ENCODE data around the gene IL1R2. TPM values are rescaled to one million over a fixed set of nuclear protein-coding genes. Genes with fewer than 3 reads are reported as not detected.
A peak's percentile ranks its signal among the peaks of the same experiment; 100 is the strongest.

The IL1R2 gene
- total RNA-seq, 1 donor from 2014 or later: 23.3 TPM

DNA sequence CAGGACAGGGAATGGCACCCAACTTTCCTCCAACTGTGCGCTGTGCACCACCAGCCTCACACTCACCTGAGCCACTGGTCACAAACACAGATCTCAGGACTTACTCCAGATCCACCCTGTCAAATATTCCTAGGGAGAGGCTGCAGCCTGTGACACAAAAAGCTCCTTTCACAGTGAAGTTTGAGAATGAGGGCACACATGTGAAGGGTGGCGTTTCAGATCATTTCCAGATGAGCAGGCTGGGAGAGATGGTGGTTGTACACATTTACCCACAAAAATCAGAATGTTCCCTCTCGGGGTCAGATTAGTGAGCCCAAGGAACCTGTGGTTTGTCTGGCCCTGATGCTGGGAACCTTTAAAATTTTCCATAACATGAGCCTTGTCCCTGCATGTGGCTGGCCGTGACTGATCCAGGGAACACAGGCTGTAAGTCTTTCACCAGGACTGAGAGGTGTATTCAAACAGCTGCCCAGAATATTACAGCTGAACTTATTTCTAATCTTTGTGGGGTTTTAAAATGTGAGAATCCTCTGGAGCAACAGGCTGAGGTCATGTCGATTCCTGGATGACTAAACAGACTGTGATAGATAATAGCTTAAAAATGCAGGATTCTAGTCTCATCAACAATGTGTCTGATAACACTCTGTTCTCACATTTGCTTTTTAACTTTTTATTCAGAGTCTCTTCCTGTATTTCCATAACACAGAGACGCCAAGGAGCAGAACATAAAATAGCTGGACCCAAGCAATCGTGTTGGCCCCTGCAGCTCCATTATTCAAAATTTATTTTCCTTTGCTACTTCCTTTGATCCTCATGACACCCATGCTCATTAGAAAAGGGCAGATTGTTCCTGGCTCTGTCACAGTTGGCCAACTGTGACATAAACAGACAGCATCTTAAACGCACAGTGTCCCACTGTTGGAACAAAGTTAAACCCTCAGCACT lies 35.5 kb downstream of the IL1R2 start:
- Histone ChIP-seq H3K9me3 (no peaks in the 10 kb centered on the region), H3K4me1 (peaks cover 56% of the 10 kb centered on the region), H3K36me3 (no peaks in the 10 kb centered on the region), H3K27ac (peak overlapping the region; percentile 50), H3K27me3 (ENCODE audit: low read depth) (no peaks in the 10 kb centered on the region), H3K4me3 (no peak overlapping the region)
- TF ChIP-seq CTCF (IDR thresholded peaks at IDR 0.05): no peak
- intact Hi-C loops (cut with DNase I): loop anchor here (10.0 kb wide), 2 partner anchors 137 to 217 kb away; no protein-coding TSS in a partner anchor
- DNase-seq (no peak), ATAC-seq (peak; percentile 49 to 65)

DNA sequence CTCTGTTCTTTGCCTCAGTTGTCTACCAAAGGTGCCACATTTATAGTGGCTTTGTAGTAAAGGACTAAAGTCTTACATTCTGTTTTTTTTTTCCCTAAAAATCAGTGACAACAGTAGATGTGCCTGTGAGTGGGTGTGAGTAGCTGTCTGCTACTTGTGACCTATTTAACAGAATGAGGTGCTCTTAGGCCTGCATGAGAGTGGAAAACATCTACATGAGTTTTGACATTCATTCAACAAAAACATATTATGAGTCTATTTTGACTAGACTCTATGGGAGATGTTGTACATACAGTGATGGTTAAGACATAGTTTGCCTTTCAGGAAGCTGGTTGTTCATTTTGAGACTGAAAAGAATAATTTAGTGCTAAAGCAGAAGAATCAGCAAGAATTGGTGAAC lies 36.7 kb downstream of the IL1R2 start:
- no peak for TF ChIP-seq CTCF (IDR thresholded peaks at IDR 0.05)
- no peak for ATAC-seq
- H3K36me3 ChIP-seq: no peaks in the 10 kb centered on the region
- H3K4me3 ChIP-seq: no peak overlapping the region
- no peak for DNase-seq
- no peaks in the 10 kb centered on the region for H3K9me3 ChIP-seq
- H3K27ac ChIP-seq: peak overlapping the region; percentile 25
- no peaks in the 10 kb centered on the region for H3K27me3 ChIP-seq (ENCODE audit: low read depth)
- intact Hi-C loops (cut with DNase I): loop anchor here (10.0 kb wide), 2 partner anchors 136 to 216 kb away; no protein-coding TSS in a partner anchor
- H3K4me1 ChIP-seq: peaks cover 66% of the 10 kb centered on the region

DNA sequence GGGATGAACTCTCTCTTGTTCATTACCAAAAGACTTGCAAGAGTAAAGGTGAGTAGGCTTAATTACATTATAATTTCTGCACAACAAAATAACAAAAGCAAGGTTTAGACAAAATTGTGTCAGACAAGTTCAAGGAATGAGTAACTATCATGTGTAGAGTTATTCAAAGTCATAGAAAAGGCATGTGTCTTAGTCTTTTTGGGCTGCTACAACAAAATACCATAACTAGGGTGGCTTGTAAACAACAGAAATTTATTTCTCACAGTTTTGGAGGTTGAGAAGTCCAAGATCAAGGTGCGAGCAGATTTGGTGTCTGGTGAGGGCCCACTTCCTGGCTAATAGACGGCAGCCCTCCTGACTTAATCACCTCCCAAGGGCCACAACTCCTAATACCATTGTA lies 37.6 kb downstream of the IL1R2 start:
- TF ChIP-seq CTCF (IDR thresholded peaks at IDR 0.05): no peak
- no peak for DNase-seq
- ATAC-seq: no peak
- peaks cover 72% of the 10 kb centered on the region for H3K4me1 ChIP-seq
- no peak overlapping the region for H3K27ac ChIP-seq
- H3K36me3 ChIP-seq: no peaks in the 10 kb centered on the region
- intact Hi-C loops (cut with DNase I): loop anchor here (10.0 kb wide), 2 partner anchors 135 to 215 kb away; no protein-coding TSS in a partner anchor
- no peaks in the 10 kb centered on the region for H3K9me3 ChIP-seq
- no peak overlapping the region for H3K4me3 ChIP-seq
- H3K27me3 ChIP-seq (ENCODE audit: low read depth): no peaks in the 10 kb centered on the region

DNA sequence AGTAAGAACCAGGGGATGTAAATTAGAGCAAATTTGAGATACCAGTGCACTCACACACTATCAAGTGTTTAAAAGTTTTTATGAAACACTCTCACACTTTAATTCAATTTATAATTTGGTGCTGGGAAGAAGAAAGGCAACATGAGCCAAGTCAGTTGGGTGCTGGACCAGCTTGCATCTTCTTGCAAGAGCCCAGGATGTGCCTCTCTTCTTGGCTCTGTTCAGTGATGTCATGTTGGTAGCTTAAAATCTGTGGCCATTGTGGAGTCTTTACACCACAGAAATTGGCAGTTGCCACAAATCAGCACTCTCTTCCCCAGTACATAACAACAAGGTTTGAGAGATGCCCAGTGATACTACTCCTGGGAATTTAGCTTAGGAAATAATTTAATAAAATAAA lies 38.2 kb downstream of the IL1R2 start:
- ATAC-seq (no peak), DNase-seq (no peak)
- intact Hi-C loops (cut with DNase I): loop anchor here (10.0 kb wide), 2 partner anchors 135 to 215 kb away; no protein-coding TSS in a partner anchor
- H3K27me3 ChIP-seq (ENCODE audit: low read depth): no peaks in the 10 kb centered on the region
- H3K4me1 ChIP-seq: peaks cover 72% of the 10 kb centered on the region
- H3K27ac ChIP-seq: no peak overlapping the region
- no peak for TF ChIP-seq CTCF (IDR thresholded peaks at IDR 0.05)
- no peaks in the 10 kb centered on the region for H3K9me3 ChIP-seq
- H3K36me3 ChIP-seq: no peaks in the 10 kb centered on the region
- H3K4me3 ChIP-seq: no peak overlapping the region

DNA sequence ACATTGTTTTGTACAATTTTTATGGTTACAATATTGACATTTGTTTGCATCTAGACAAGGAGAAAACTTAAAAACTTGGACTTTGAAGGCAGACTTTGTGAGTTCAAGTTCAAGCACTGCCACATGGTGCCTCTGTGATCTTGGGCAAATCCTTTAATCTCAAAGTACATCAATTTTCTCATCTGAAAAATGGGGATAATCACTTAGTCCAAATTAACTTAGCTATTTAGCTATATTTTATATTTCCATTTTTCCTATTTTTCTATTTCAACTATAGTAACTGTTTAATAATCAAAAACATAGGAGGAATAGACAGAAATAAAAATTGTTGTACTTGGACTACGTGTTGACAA lies 38.7 kb downstream of the IL1R2 start:
- Histone ChIP-seq H3K9me3 (no peaks in the 10 kb centered on the region), H3K27ac (peak overlapping the region; percentile 25), H3K36me3 (no peaks in the 10 kb centered on the region), H3K27me3 (ENCODE audit: low read depth) (no peaks in the 10 kb centered on the region), H3K4me3 (no peak overlapping the region), H3K4me1 (peaks cover 74% of the 10 kb centered on the region)
- intact Hi-C loops (cut with DNase I): no loop called here
- TF ChIP-seq CTCF (IDR thresholded peaks at IDR 0.05): no peak
- DNase-seq: no peak
- ATAC-seq: no peak

Measured in lower lobe of right lung (tissue), 2 donors.